Keratinocyte (primary cell): ENCODE data around the gene CACNA1F. TPM values are rescaled to one million over a fixed set of nuclear protein-coding genes. Genes with fewer than 3 reads are reported as not detected.

Source experiments
- DNase-seq: peaks from one replicate; pipeline ENCODE4 v3.0.0-alpha.2; 2011; ENCODE audit warnings: low read depth, missing footprints, low spot score
- FAIRE-seq: peaks from 2 replicates; lab custom pipeline; 2011; peaks lifted over from hg19 to GRCh38; lab: Jason Lieb, UNC
- H2AFZ ChIP-seq: 2 replicates; pipeline ENCODE4 v1.6.0; 2012; ENCODE audit warnings: low read length, control low read depth, inconsistent platforms; ENCODE audit not compliant: control insufficient read depth
- H3K27ac ChIP-seq: 2 replicates; pipeline ENCODE4 v1.5.1; 2011; ENCODE audit warnings: low read length; ENCODE audit not compliant: control insufficient read depth, insufficient read depth
- H3K27me3 ChIP-seq: 3 replicates; pipeline ENCODE4 v1.6.0; 2011; ENCODE audit warnings: low read length; ENCODE audit not compliant: control insufficient read depth, insufficient read depth; ENCODE audit errors: extremely low read depth
- H3K36me3 ChIP-seq, 2 experiments: 2 replicates in 1 of 2; 3 replicates in 1 of 2; pipeline ENCODE4 v1.5.1; 2011; ENCODE audit warnings: low read length in 2 of 2, mild to moderate bottlenecking in 1 of 2; ENCODE audit not compliant: control insufficient read depth in 2 of 2, insufficient read depth in 2 of 2; ENCODE audit errors: extremely low read depth in 1 of 2
- H3K4me1 ChIP-seq: 3 replicates; pipeline ENCODE4 v1.5.1; 2011; ENCODE audit warnings: low read length; ENCODE audit not compliant: control insufficient read depth, insufficient read depth; ENCODE audit errors: extremely low read depth
- H3K4me2 ChIP-seq: 3 replicates; pipeline ENCODE4 v1.6.0; 2011; ENCODE audit warnings: low read depth, low read length; ENCODE audit not compliant: control insufficient read depth, insufficient read depth; ENCODE audit errors: extremely low read depth
- H3K4me3 ChIP-seq, 3 experiments: fragments of 200-600 bp in 1 of 3; sonication (generic) in 1 of 3; 2 replicates in 2 of 3; 3 replicates in 1 of 3; pipeline ENCODE4 v1.5.1; 2011 to 2016; ENCODE audit warnings: low read length in 3 of 3, mild to moderate bottlenecking in 3 of 3, control low read depth in 2 of 3, inconsistent platforms in 1 of 3, low read depth in 1 of 3, mixed read lengths in 1 of 3, mixed run types in 1 of 3, moderate library complexity in 1 of 3; ENCODE audit not compliant: control insufficient read depth in 2 of 3, insufficient read depth in 2 of 3; ENCODE audit errors: extremely low read depth in 1 of 3
- H3K79me2 ChIP-seq: 2 replicates; pipeline ENCODE4 v1.6.0; 2012; ENCODE audit warnings: low read length; ENCODE audit not compliant: control insufficient read depth, insufficient read depth
- H3K9ac ChIP-seq: 3 replicates; pipeline ENCODE4 v1.6.0; 2011; ENCODE audit warnings: low read length; ENCODE audit not compliant: control insufficient read depth, insufficient read depth; ENCODE audit errors: extremely low read depth
- H3K9me1 ChIP-seq: 3 replicates; pipeline ENCODE4 v1.6.0; 2011; ENCODE audit warnings: low read length; ENCODE audit not compliant: control insufficient read depth, insufficient read depth; ENCODE audit errors: extremely low read depth
- H3K9me3 ChIP-seq: 2 replicates; pipeline ENCODE4 v1.5.1; 2012; ENCODE audit warnings: low read depth, low read length; ENCODE audit not compliant: control insufficient read depth
- H4K20me1 ChIP-seq: 3 replicates; pipeline ENCODE4 v1.6.0; 2011; ENCODE audit warnings: low read length; ENCODE audit not compliant: control insufficient read depth, insufficient read depth; ENCODE audit errors: extremely low read depth
- CTCF ChIP-seq, 3 experiments: IDR thresholded peaks in 1 of 3; conservative IDR thresholded peaks in 1 of 3; optimal IDR thresholded peaks in 1 of 3; 2 replicates in 2 of 3; 3 replicates in 1 of 3; pipeline versions ENCODE3 to v1.5.1; 2011; ENCODE audit warnings: low read length in 3 of 3, mild to moderate bottlenecking in 3 of 3, moderate library complexity in 2 of 3, control low read depth in 1 of 3, inconsistent platforms in 1 of 3; ENCODE audit not compliant: insufficient read depth in 2 of 3; ENCODE audit errors: extremely low read depth in 1 of 3
- EZH2 ChIP-seq: IDR thresholded peaks from one replicate; pipeline ENCODE4 v1.6.1; 2012; ENCODE audit warnings: inconsistent platforms, mild to moderate bottlenecking, low read length, moderate library complexity
- dilution Hi-C: fragments of 300-500 bp; cut with MboI; formaldehyde crosslinking; loops from one replicate; pipeline ENCODE4 v1.7.0; 2020; ENCODE audit warnings: low sequenced_read_pairs; ENCODE audit not compliant: extremely low pct_ligation_motif_present
- polyA plus RNA-seq, 5 experiments: library from polyadenylated mRNA; depleted of rRNA in 3 of 5; stranded (reverse) in 3 of 5; stranded (forward) in 1 of 5; unstranded in 1 of 5; fragments of >200 nt; gene quantifications; 1 replicate in 1 of 5; 2 replicates in 3 of 5; 3 replicates in 1 of 5; pipeline versions ENCODE4 v1.2.1 to v1.2.3, GENCODE V29; 2011 to 2012; ENCODE audit warnings: missing spikeins in 2 of 5, low read depth in 1 of 5, low replicate concordance in 1 of 5

CACNA1F gene
- polyA plus RNA-seq, 1 donor (not counting 4 experiments of a cell fraction or from before 2014, with no cell fraction given), result not detected

GRCh38 chrX:49186125-49187027, 46.8 kb downstream of the CACNA1F start, which contains the start of gene PRICKLE3:
TSS of gene PRICKLE3 (minus strand) at chrX:49186373. CDS start at chrX:49186297, 76 bp downstream.
- peak within 1 kb of the TSS; percentile 75 for H3K4me2 ChIP-seq
- H3K27me3 ChIP-seq, result no peaks in the 10 kb centered on the region
- H4K20me1 ChIP-seq, result no peaks in the 10 kb centered on the region
- TF ChIP-seq EZH2, result no peak
- peak in 1 of 3 experiments; percentile 18 for TF ChIP-seq CTCF (optimal IDR thresholded peaks at IDR 0.05 in 1 of 3, IDR thresholded peaks at IDR 0.05 in 1 of 3, conservative IDR thresholded peaks at IDR 0.05 in 1 of 3; ENCODE audit: extremely low read depth in 1 of 3, insufficient read depth in 2 of 3, low read length in 3 of 3)
- peak within 1 kb of the TSS; percentile 73 to 81 (median 79) for H3K4me3 ChIP-seq
- H3K9me3 ChIP-seq, result no peaks in the 10 kb centered on the region
- H2AFZ ChIP-seq, result peak within 1 kb of the TSS; percentile 6
- peaks cover 17% of the 10 kb centered on the region for H3K4me1 ChIP-seq
- peaks cover 13% of the 10 kb centered on the region for H3K79me2 ChIP-seq
- no peak for FAIRE-seq
- H3K27ac ChIP-seq, result peak within 1 kb of the TSS; percentile 72
- peaks cover 4 to 6% of the 10 kb centered on the region in 2 experiments for H3K36me3 ChIP-seq
- dilution Hi-C loops, result no loop called here
- H3K9me1 ChIP-seq, result no peaks in the 10 kb centered on the region
- peak within 1 kb of the TSS; percentile 81 for H3K9ac ChIP-seq
- no peak for DNase-seq

- Histone ChIP-seq H3K27me3 (no peaks in the 10 kb centered on the region), H3K4me3 (peak overlapping the region; percentile 73 to 81 (median 79)), H3K4me2 (peak overlapping the region; percentile 75), H3K36me3 (peaks cover 4 to 6% of the 10 kb centered on the region in 2 experiments), H3K4me1 (peaks cover 17% of the 10 kb centered on the region), H4K20me1 (no peaks in the 10 kb centered on the region), H3K79me2 (peaks cover 13% of the 10 kb centered on the region), H3K9ac (peak overlapping the region; percentile 81), H3K9me1 (no peaks in the 10 kb centered on the region), H2AFZ (no peak overlapping the region), H3K9me3 (no peaks in the 10 kb centered on the region), H3K27ac (peak overlapping the region; percentile 72)
- TF ChIP-seq CTCF (optimal IDR thresholded peaks at IDR 0.05 in 1 of 3, IDR thresholded peaks at IDR 0.05 in 1 of 3, conservative IDR thresholded peaks at IDR 0.05 in 1 of 3; ENCODE audit: extremely low read depth in 1 of 3, insufficient read depth in 2 of 3, low read length in 3 of 3) (no peak), EZH2 (no peak)
- dilution Hi-C loops, result no loop called here
- FAIRE-seq, result no peak
- no peak for DNase-seq
Observed at GRCh38 chrX:49184294-49185281, 48.6 kb downstream of the CACNA1F start.
